ENCODE data around the gene ZFAND3.

The ZFAND3 gene

DNA sequence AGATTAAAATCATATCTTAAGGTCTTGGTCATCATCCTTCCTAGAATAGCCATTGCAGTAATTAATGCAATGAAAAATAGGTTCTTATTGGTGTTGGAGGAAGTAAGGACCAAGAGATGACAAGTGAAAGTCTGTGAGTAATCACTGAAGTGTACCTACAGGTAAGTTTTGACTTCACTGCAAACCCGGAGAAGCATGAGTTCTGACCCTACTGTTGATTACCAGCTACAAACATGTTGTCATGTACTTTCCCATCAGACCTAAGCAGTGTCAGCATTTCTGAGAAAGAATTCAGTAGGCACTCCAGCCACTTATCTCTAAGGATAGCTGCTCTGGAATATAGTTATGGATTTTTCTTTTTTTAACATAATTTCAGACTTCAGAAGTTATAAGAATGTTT is 280.9 kb downstream of the ZFAND3 start:
- Histone ChIP-seq H3K27ac (ENCODE audit: low read length) (no peak overlapping the region), H3K4me1 (ENCODE audit: insufficient read depth, low read length) (no peaks in the 10 kb centered on the region), H3K36me3 (ENCODE audit: insufficient read depth, low read length) (peaks cover 5% of the 10 kb centered on the region; the same call in 1 of the 2 replicates), H4K20me1 (ENCODE audit: insufficient read depth, low read length) (peaks cover 2% of the 10 kb centered on the region; the same call in 1 of the 2 replicates), H3K79me2 (ENCODE audit: insufficient read depth, low read length) (no peaks in the 10 kb centered on the region), H3K4me3 (ENCODE audit: low read depth in 1 of 2, low read length in 2 of 2) (no peak overlapping the region), H2AFZ (ENCODE audit: low read depth, low read length) (no peak overlapping the region), H3K9me3 (ENCODE audit: insufficient read depth, low read length, severe bottlenecking) (no peaks in the 10 kb centered on the region), H3K27me3 (ENCODE audit: insufficient read depth, low read length, poor library complexity) (no peaks in the 10 kb centered on the region), H3K9ac (ENCODE audit: low read depth, low read length) (no peak overlapping the region), H3K4me2 (ENCODE audit: insufficient read depth, low read length) (no peak overlapping the region)
- TF ChIP-seq EZH2 (IDR thresholded peaks at IDR 0.05; ENCODE audit: borderline replicate concordance, low read depth, low read length, severe bottlenecking) = no peak
- TF ChIP-seq, protein P1, sequence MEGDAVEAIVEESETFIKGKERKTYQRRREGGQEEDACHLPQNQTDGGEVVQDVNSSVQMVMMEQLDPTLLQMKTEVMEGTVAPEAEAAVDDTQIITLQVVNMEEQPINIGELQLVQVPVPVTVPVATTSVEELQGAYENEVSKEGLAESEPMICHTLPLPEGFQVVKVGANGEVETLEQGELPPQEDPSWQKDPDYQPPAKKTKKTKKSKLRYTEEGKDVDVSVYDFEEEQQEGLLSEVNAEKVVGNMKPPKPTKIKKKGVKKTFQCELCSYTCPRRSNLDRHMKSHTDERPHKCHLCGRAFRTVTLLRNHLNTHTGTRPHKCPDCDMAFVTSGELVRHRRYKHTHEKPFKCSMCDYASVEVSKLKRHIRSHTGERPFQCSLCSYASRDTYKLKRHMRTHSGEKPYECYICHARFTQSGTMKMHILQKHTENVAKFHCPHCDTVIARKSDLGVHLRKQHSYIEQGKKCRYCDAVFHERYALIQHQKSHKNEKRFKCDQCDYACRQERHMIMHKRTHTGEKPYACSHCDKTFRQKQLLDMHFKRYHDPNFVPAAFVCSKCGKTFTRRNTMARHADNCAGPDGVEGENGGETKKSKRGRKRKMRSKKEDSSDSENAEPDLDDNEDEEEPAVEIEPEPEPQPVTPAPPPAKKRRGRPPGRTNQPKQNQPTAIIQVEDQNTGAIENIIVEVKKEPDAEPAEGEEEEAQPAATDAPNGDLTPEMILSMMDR (IDR thresholded peaks at IDR 0.05; ENCODE audit: borderline replicate concordance, extremely low read depth, low read length, poor library complexity, severe bottlenecking) = no peak
- DNase-seq (no peak), ATAC-seq (ENCODE audit: insufficient read depth, low read depth) (no peak)

DNA sequence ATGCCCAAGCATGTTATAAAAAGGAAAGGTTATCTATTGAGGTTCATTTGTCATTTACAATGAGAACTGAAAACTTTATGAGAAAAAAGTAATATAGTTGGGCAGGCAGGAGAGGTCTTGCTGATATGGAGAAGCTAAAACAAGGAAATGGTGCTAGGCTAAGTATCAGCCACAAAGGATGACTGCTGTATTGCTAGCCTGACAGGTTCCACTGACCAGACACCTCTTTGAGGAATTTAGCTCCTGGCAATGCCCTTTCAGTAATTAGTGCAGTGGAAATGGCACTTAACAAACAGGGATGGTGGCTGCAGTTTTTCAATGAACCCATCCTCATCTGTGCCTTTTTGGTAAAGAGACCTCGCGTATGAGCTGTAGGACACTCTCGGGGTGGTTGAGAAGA is 284.4 kb downstream of the ZFAND3 start:
- Histone ChIP-seq H3K27ac (ENCODE audit: low read length) (no peak overlapping the region), H3K4me1 (ENCODE audit: insufficient read depth, low read length) (no peaks in the 10 kb centered on the region), H3K27me3 (ENCODE audit: insufficient read depth, low read length, poor library complexity) (no peaks in the 10 kb centered on the region), H3K4me3 (ENCODE audit: low read depth in 1 of 2, low read length in 2 of 2) (no peak overlapping the region), H4K20me1 (ENCODE audit: insufficient read depth, low read length) (peaks cover 6% of the 10 kb centered on the region), H3K9ac (ENCODE audit: low read depth, low read length) (no peak overlapping the region), H3K4me2 (ENCODE audit: insufficient read depth, low read length) (no peak overlapping the region), H3K36me3 (ENCODE audit: insufficient read depth, low read length) (peaks cover 5% of the 10 kb centered on the region; the same call in 1 of the 2 replicates), H3K9me3 (ENCODE audit: insufficient read depth, low read length, severe bottlenecking) (no peaks in the 10 kb centered on the region), H2AFZ (ENCODE audit: low read depth, low read length) (no peak overlapping the region), H3K79me2 (ENCODE audit: insufficient read depth, low read length) (peaks cover 2% of the 10 kb centered on the region; the same call in 1 of the 2 replicates)
- TF ChIP-seq, protein P1 (IDR thresholded peaks at IDR 0.05; ENCODE audit: borderline replicate concordance, extremely low read depth, low read length, poor library complexity, severe bottlenecking) = no peak
- no peak for TF ChIP-seq EZH2 (IDR thresholded peaks at IDR 0.05; ENCODE audit: borderline replicate concordance, low read depth, low read length, severe bottlenecking)
- DNase-seq (no peak), ATAC-seq (ENCODE audit: insufficient read depth, low read depth) (no peak)

DNA sequence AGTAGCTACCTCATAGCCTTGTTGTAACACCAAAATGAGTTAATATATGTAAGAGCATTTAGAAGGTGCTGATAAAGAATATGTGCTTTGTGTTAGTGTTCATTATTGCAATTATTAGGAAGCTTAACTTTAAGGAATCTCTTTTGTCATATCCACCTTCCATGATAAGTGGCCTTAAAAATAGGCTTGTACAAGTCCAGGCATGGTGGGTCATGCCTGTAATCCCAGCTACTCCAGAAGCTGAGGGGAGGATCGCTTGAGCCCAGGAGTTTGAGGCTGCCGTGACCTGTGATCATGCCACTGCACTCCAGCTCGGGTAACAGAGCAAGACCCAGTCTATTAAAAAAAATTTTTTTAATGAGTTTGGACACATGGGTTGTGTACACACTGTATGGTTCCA is 285.5 kb downstream of the ZFAND3 start:
- Histone ChIP-seq H3K27me3 (ENCODE audit: insufficient read depth, low read length, poor library complexity) (no peaks in the 10 kb centered on the region), H4K20me1 (ENCODE audit: insufficient read depth, low read length) (peaks cover 9% of the 10 kb centered on the region), H3K27ac (ENCODE audit: low read length) (no peak overlapping the region), H3K36me3 (ENCODE audit: insufficient read depth, low read length) (peaks cover 5% of the 10 kb centered on the region; the same call in 1 of the 2 replicates), H3K9me3 (ENCODE audit: insufficient read depth, low read length, severe bottlenecking) (no peaks in the 10 kb centered on the region), H2AFZ (ENCODE audit: low read depth, low read length) (no peak overlapping the region), H3K4me3 (ENCODE audit: low read depth in 1 of 2, low read length in 2 of 2) (no peak overlapping the region), H3K79me2 (ENCODE audit: insufficient read depth, low read length) (peaks cover 2% of the 10 kb centered on the region; the same call in 1 of the 2 replicates), H3K9ac (ENCODE audit: low read depth, low read length) (no peak overlapping the region), H3K4me2 (ENCODE audit: insufficient read depth, low read length) (no peak overlapping the region), H3K4me1 (ENCODE audit: insufficient read depth, low read length) (no peaks in the 10 kb centered on the region)
- DNase-seq = no peak
- ATAC-seq (ENCODE audit: insufficient read depth, low read depth) = no peak
- no peak for TF ChIP-seq EZH2 (IDR thresholded peaks at IDR 0.05; ENCODE audit: borderline replicate concordance, low read depth, low read length, severe bottlenecking)
- TF ChIP-seq, protein P1 (IDR thresholded peaks at IDR 0.05; ENCODE audit: borderline replicate concordance, extremely low read depth, low read length, poor library complexity, severe bottlenecking) = no peak
